ENCODE results near the gene ITPR2.

GRCh38 chr12:26520109-26520508 lies 312.9 kb downstream of the ITPR2 start:
- no peak for TF ChIP-seq EZH2 (IDR thresholded peaks at IDR 0.05; ENCODE audit: low read depth)
- no peak for TF ChIP-seq CTCF (conservative IDR thresholded peaks at IDR 0.05)

Data from PC-9 (cell line).